NCI-H82 (cell line): ENCODE results near the gene KLHL35.
"Not testable (repeated sequence)": the region's sequence is repeated elsewhere in the genome, so short reads cannot be mapped to it uniquely, and the experiment has no call there.

Experiments
- DNase-seq: peaks from one replicate; lab custom pipeline; 2025; lab: John Stamatoyannopoulos, UW

Gene KLHL35

DNA sequence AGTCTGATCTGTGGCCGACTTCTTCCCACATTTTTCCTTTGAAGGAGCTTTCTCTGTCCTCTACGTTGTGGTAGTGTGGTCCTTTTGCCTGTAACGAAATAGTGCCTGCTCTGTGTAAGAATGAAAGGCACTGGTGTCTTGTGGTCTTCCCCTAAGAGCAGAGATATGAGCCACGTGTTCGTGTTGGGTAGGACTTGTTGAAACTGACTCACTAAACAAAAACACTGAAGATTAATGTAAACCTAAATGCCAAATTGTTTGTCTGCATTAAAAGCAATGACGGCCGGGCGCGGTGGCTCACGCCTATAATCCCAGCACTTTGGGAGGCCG, 43.8 kb downstream of the KLHL35 start:
- no peak for DNase-seq

- DNase-seq = peak; percentile 84
These were observed 44.4 kb downstream of the KLHL35 start for GRCh38 chr11:75388386-75389275.

DNA sequence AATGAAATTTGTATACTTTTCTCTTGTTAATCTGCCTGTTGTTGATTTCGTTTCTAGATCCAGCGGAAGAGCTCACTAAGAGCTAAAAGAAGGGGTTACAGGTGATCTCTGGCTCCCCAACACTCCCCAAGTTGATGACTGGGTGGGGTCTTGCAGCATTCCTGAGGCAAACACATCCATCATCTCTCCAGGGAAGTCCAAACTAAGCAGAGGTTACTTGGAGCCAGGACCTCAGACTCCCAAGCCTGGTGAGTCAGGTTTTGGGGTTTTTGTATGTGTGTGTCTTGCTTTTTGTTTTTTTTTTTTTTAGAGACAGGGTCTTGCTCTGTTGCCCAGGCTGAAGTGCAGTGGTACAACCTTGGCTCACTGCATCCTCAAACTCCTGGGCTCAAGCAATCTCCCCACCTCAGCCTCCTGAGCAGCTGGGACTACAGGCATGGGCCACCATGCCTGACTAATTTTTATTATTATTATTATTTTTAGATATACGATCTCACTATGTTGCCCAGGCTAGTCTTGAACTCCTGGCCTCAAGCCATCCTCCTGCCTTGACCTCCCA, 45.2 kb downstream of the KLHL35 start:
- DNase-seq = no peak

DNA sequence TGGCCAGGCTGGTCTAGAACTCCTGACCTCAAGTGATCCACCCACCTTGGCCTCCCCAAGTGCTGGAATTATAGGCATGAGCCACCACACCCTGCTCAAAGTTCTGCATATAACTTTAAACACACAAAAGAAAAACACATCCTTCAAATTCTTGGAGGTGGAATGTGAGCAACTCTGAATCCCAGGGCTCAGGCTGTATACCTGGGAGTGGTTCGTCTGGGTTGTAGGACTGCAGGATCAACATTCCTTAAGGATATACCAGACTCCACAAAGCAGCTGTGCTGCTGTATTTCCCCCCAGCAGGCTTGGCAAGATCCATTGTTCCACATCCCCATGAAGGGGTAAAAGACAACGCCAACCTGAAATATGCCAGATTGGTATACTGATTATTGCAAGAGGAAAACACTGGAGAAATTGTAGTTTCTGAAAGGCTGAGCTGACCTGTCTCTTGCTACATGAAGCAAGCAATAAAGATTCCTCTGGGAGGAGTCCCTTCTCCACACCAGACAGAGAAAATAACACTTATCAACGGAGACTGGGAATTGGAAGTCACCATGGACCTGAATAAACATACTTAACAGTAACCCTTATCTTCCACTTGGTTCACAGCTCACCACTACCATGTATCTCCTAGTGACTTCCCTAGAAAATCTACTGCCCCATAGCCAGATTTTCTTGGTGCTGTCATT, 45.9 kb downstream of the KLHL35 start:
- DNase-seq = no peak

GRCh38 chr11:75384438-75385080, 48.4 kb downstream of the KLHL35 start:
- DNase-seq = peak; percentile 83

- DNase-seq = peak; percentile 28
These were observed 49.8 kb downstream of the KLHL35 start for GRCh38 chr11:75383246-75383645.

DNA sequence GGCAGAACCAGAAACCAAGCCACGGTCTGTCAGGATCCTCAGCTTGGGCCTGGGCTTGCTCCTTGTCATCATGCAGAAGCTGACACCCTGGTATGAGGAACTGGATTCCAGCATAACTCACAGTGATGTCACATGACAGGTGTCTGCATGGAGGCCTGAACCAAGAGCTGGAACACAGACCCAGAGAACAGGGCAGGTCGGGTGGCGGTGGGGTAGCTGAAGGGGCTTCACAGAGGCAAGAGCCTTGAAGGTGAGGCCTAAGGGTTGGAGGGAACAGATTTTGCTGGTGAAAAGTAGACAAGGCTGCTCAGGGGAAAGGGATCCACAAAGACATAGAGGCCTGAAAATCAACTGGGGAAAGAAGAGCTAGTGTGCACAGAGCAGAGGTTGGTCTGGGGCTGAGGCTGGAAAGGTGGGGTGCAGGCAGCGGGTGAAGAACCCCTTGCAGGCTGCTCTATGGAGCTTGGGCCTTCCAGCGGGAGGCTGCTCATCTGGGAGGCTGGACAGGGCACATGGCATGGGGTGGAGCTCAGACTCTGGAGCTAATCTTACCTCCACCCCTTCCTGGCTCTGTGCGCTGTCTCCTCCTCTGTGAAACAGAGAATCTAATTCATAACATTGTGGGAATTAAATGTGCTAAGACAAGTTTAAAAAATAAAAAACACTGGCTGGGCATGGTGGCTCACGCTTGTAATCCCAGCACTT, 52.1 kb downstream of the KLHL35 start:
- peak; percentile 20 for DNase-seq

GRCh38 chr11:75380245-75380644, 52.8 kb downstream of the KLHL35 start:
- DNase-seq = no peak

DNA sequence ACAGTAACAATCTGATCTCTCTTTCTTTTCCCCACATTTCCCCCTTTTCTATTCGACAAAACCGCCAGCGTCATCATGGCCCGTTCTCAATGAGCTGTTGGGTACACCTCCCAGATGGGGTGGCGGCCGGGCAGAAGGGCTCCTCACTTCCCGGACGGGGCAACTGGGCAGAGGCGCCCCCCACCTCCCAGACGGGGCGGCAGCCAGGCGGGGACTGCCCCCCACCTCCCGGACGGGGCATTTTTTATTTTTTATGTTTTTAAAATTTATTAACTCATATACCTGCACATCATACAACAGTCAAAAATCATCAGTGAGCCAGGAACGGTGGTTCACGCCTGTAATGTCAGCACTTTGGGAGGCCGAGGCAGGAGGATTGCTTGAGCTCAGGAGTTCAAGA, 54.2 kb downstream of the KLHL35 start:
- DNase-seq = not testable (repeated sequence)

DNA sequence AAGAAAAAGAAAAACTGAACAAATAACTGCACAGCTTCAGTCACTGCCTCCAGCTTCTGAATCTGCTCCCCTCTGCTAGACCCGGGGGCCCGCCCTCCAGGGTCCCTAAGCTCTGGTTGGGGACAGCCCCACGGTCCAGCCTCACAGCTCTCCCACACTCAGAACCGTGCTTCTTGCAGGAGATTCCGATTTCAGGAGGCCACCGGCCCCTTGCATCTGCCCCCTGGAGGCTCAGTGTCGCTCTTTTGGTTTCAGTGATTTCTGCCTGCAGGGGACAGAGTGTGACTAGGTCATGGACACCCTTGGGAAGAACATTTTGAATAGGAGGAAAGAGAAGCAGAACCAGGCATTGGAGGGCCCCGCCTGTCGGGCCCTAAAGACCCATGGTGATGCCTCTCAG, 56.8 kb downstream of the KLHL35 start:
- DNase-seq = peak; percentile 29

DNA sequence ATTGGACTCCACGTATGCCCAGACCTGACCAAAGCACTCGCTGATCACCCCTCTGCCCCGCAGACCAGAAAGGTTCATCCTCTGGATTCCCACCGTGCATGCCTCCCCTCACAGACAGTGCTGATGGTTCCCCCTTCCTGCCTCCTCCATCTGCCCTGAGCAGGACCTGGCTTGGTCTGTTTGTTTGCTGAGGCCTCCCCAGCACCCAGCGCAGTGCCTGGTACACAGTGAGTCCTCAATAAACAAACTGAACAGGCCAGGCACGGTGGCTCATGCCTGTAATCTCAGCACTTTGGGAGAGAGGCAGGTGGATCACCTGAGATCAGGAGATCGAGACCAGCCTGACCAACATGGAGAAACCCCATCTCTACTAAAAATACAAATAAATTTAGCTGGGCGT, 57.4 kb downstream of the KLHL35 start:
- no peak for DNase-seq

DNA sequence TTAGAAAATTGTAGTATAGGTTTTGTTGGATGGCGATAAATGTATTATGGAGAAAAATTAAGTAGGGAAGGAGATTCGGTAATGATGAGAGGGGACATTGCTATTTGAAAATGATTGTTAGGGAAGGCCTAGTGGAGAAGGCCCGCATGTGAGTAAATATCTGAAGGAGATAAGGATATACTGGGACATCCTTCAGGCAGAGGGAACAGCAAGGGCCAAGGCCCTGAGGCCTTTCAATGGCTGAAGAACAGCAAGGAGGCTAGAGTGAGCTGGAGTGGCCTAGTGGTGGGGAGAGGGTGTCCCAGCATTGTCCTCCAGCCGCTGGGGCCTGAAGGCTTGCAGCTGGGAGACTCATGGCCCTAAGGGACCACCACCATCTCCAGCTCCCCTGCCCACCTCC, 58.4 kb downstream of the KLHL35 start:
- no peak for DNase-seq

DNA sequence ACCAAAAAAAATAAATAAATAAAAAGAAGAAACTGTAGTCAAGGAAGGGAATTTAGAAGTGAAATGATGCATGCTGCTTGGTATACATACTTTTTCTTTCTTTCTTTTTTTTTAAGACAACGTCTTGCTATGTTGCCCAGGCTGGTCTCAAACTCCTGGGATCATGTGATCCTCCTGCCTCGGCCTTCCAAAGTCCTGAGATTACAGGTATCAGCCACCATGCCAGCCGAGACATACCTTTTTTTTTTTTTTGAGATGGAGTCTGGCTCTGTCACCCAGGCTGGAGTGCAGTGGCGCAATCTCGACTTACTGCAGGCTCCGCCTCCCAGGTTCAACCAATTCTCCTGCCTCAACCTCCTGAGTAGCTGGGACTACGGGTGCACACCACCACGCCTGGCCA, 59.8 kb downstream of the KLHL35 start:
- no peak for DNase-seq
